DOHH2 (cell line): ENCODE measurements around the gene ACTL10.

Experiments used
- H3F3A ChIP-seq: fragments of 200-600 bp; sonication (generic), shearing (Covaris generic); 2 replicates; pipeline ENCODE4 v1.6.0; 2016; ENCODE audit warnings: antibody characterized with exemption, mild to moderate bottlenecking; ENCODE audit not compliant: control insufficient read depth, insufficient read depth
- H3K27ac ChIP-seq: fragments of 200-600 bp; sonication (generic); 2 replicates; pipeline ENCODE4 v1.5.1; 2014; ENCODE audit warnings: low read depth, mild to moderate bottlenecking, low read length, moderate library complexity
- H3K27me3 ChIP-seq: fragments of 200-600 bp; sonication (generic); 2 replicates; pipeline ENCODE4 v1.6.1; 2014; ENCODE audit warnings: mild to moderate bottlenecking, low read length, mixed read lengths; ENCODE audit not compliant: control insufficient read depth
- H3K36me3 ChIP-seq: fragments of 200-600 bp; sonication (generic); 2 replicates; pipeline ENCODE4 v1.6.1; 2014; ENCODE audit warnings: mild to moderate bottlenecking, low read length, moderate library complexity, mixed read lengths; ENCODE audit not compliant: control insufficient read depth
- H3K4me1 ChIP-seq: fragments of 200-600 bp; sonication (generic); 2 replicates; pipeline ENCODE4 v1.6.1; 2014; ENCODE audit warnings: mild to moderate bottlenecking, low read length, mixed read lengths; ENCODE audit not compliant: control insufficient read depth
- H3K4me2 ChIP-seq: fragments of 200-600 bp; sonication (generic); 2 replicates; pipeline ENCODE4 v1.6.0; 2014; ENCODE audit warnings: mild to moderate bottlenecking, low read length, moderate library complexity
- H3K4me3 ChIP-seq: fragments of 200-600 bp; sonication (generic); 2 replicates; pipeline ENCODE4 v1.5.1; 2014; ENCODE audit warnings: mild to moderate bottlenecking, low read length, mixed read lengths
- H3K79me2 ChIP-seq: fragments of 200-600 bp; sonication (generic); 2 replicates; pipeline ENCODE4 v1.6.1; 2014; ENCODE audit warnings: mild to moderate bottlenecking, low read length, mixed read lengths; ENCODE audit not compliant: control insufficient read depth
- H3K9me2 ChIP-seq: fragments of 200-600 bp; sonication (generic); replicated peaks from 2 replicates; pipeline ENCODE4 v1.6.1; 2014; ENCODE audit warnings: mild to moderate bottlenecking, low read length, mixed read lengths; ENCODE audit not compliant: control insufficient read depth
- H3K9me3 ChIP-seq: fragments of 200-600 bp; sonication (generic); 2 replicates; pipeline ENCODE4 v1.6.1; 2014; ENCODE audit warnings: antibody characterized with exemption, low read length, mixed read lengths; ENCODE audit not compliant: control insufficient read depth, insufficient read depth
- H4K20me1 ChIP-seq: fragments of 200-600 bp; sonication (generic); 2 replicates; pipeline ENCODE4 v1.6.0; 2014; ENCODE audit warnings: low read depth, mild to moderate bottlenecking, antibody characterized with exemption, low read length, moderate library complexity; ENCODE audit not compliant: control insufficient read depth, insufficient read depth
- CTCF ChIP-seq: fragments of 200-600 bp; sonication (generic); IDR thresholded peaks from one replicate; pipeline ENCODE4 v1.5.1; 2014; ENCODE audit warnings: antibody characterized with exemption, mild to moderate bottlenecking, low read depth, low read length; ENCODE audit not compliant: poor library complexity, severe bottlenecking
- EZH2phosphoT487 ChIP-seq: fragments of 200-600 bp; sonication (generic); IDR thresholded peaks from 2 replicates; pipeline ENCODE4 v1.6.1; 2017; ENCODE audit warnings: borderline replicate concordance, mild to moderate bottlenecking, antibody characterized with exemption, low read length, moderate library complexity, mixed read lengths

ACTL10 gene

GRCh38 chr20:33686100-33686983 lies 19.6 kb downstream of the ACTL10 start, which contains the start of gene E2F1:
Gene E2F1, minus strand, starts transcription at chr20:33686385. Its CDS starts 121 bp downstream, at chr20:33686264.
- Histone ChIP-seq H3K4me1 (peaks cover 65% of the 10 kb centered on the region), H3K9me2 (no peaks in the 10 kb centered on the region), H4K20me1 (peaks cover 17% of the 10 kb centered on the region), H3F3A (peaks cover 7% of the 10 kb centered on the region), H3K27ac (peak within 1 kb of the TSS; percentile 95), H3K9me3 (no peaks in the 10 kb centered on the region), H3K4me2 (peak within 1 kb of the TSS; percentile 99), H3K27me3 (no peaks in the 10 kb centered on the region), H3K36me3 (peaks cover 38% of the 10 kb centered on the region), H3K4me3 (peak within 1 kb of the TSS; percentile 89), H3K79me2 (peaks cover 45% of the 10 kb centered on the region)
- TF ChIP-seq EZH2phosphoT487 (no peak), CTCF (peak; percentile 26)

DNA sequence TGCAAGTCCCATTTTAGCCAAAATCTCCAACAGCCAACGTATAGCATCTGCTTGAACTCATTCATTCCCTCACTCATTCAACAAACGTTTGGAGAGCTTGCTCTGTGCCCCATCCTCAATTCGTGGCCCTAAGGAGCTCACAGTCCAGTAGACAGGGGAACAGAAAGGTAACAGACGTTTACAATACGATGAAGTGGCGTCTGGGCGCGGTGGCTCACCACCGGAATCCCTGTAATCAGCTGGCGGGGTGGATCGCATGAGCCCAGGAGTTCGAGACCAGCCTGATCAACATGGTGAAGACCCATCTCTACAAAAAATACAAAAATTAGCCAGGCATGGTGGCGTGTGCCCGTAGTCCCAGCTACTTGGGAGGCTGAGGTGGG lies 20.2 kb downstream of the ACTL10 start:
- H3K27ac ChIP-seq, result peak overlapping the region; percentile 4; the same call in 1 of the 2 replicates

GRCh38 chr20:33687370-33687915 lies 20.7 kb downstream of the ACTL10 start:
- peaks cover 34% of the 10 kb centered on the region for H3K79me2 ChIP-seq
- H3K4me2 ChIP-seq, result peak overlapping the region; percentile 85
- peaks cover 29% of the 10 kb centered on the region for H3K36me3 ChIP-seq
- no peaks in the 10 kb centered on the region for H3K27me3 ChIP-seq
- peaks cover 13% of the 10 kb centered on the region for H4K20me1 ChIP-seq
- H3K27ac ChIP-seq, result no peak overlapping the region
- H3K9me2 ChIP-seq, result no peaks in the 10 kb centered on the region
- peaks cover 54% of the 10 kb centered on the region for H3K4me1 ChIP-seq
- TF ChIP-seq CTCF (no peak), EZH2phosphoT487 (no peak)
- H3K9me3 ChIP-seq, result no peaks in the 10 kb centered on the region
- H3K4me3 ChIP-seq, result no peak overlapping the region
- H3F3A ChIP-seq, result peaks cover 7% of the 10 kb centered on the region

More for the DNA sequence above, 20.2 kb downstream of the ACTL10 start:
- TF ChIP-seq CTCF (no peak), EZH2phosphoT487 (no peak)
- H3K4me2 ChIP-seq, result peak overlapping the region; percentile 85
- peaks cover 34% of the 10 kb centered on the region for H3K36me3 ChIP-seq
- H3K4me3 ChIP-seq, result peak overlapping the region; percentile 62
- no peaks in the 10 kb centered on the region for H3K9me3 ChIP-seq
- peaks cover 17% of the 10 kb centered on the region for H4K20me1 ChIP-seq
- H3K27me3 ChIP-seq, result no peaks in the 10 kb centered on the region
- H3K4me1 ChIP-seq, result peaks cover 58% of the 10 kb centered on the region
- peaks cover 38% of the 10 kb centered on the region for H3K79me2 ChIP-seq
- no peaks in the 10 kb centered on the region for H3K9me2 ChIP-seq
- H3F3A ChIP-seq, result peaks cover 7% of the 10 kb centered on the region
